K562 (cell line): ENCODE results near the gene SETDB2.

Experiments used
- CTCFL ChIP-seq: IDR thresholded peaks from 2 replicates; pipeline ENCODE4 v1.6.1; 2011; ENCODE audit warnings: borderline replicate concordance, low read depth, mild to moderate bottlenecking, moderate library complexity, low read length; ENCODE audit not compliant: insufficient read depth, poor library complexity, severe bottlenecking
- FOXM1 ChIP-seq, 2 experiments: fragments of 450-650 bp in 1 of 2; sonication (generic) in 1 of 2; formaldehyde crosslinking in 1 of 2; IDR thresholded peaks; 2 replicates each; pipeline versions ENCODE4 v1.6.1 to v1.9.0; 2017 to 2022; ENCODE audit warnings: low read depth in 2 of 2, mild to moderate bottlenecking in 2 of 2, missing genetic modification reagents in 1 of 2, moderate library complexity in 1 of 2
- NFYB ChIP-seq: IDR thresholded peaks from 2 replicates; pipeline ENCODE4 v1.6.1; 2011; ENCODE audit warnings: mild to moderate bottlenecking, moderate library complexity; ENCODE audit not compliant: insufficient read length; ENCODE audit errors: extremely low read depth
- NRF1 ChIP-seq, 2 experiments: fragments of 450-650 bp; IDR thresholded peaks in 1 of 2; conservative IDR thresholded peaks in 1 of 2; 2 replicates each; pipeline ENCODE4 v1.6.1; 2014; ENCODE audit warnings: mild to moderate bottlenecking in 2 of 2
- POU5F1 ChIP-seq: fragments of 150-350 bp; IDR thresholded peaks from 2 replicates; pipeline ENCODE4 v1.6.1; 2014; ENCODE audit warnings: borderline replicate concordance, low read length, low read depth, mild to moderate bottlenecking; ENCODE audit not compliant: partially characterized antibody

DNA sequence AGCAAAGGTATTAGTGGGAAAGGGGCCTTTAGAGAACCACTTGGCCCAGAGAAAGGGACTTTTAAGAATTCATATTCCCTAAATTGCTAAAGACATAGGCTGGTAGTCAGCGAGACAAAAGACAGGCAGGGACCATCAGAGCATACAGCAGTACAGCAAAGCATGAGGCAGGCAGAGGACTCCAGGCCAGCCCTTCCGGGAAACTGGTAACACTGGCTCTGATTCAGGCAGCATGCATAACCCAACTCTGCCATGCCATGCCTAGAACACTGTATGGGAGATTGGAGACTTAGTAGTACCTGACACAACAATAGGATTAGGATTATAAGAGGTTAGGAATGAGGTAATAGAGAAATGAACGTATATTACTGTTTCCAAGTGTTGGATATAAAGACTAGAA, 35.1 kb upstream of the SETDB2 start:
- TF ChIP-seq POU5F1, result no peak
- TF ChIP-seq CTCFL, result no peak
- no peak for TF ChIP-seq NRF1 (conservative IDR thresholded peaks at IDR 0.05 in 1 of 2, IDR thresholded peaks at IDR 0.05 in 1 of 2)
- no peak for TF ChIP-seq NFYB
- no peak for TF ChIP-seq FOXM1 (IDR thresholded peaks at IDR 0.05; ENCODE audit: low read depth)
- TF ChIP-seq FOXM1 (CRISPR knock-in tag; IDR thresholded peaks at IDR 0.05; ENCODE audit: low read depth), result no peak
